Measurements from ENCODE around the gene CAPN9.
"Not testable (repeated sequence)": the region's sequence is repeated elsewhere in the genome, so short reads cannot be mapped to it uniquely, and the experiment has no call there.

Gene CAPN9, protein sequence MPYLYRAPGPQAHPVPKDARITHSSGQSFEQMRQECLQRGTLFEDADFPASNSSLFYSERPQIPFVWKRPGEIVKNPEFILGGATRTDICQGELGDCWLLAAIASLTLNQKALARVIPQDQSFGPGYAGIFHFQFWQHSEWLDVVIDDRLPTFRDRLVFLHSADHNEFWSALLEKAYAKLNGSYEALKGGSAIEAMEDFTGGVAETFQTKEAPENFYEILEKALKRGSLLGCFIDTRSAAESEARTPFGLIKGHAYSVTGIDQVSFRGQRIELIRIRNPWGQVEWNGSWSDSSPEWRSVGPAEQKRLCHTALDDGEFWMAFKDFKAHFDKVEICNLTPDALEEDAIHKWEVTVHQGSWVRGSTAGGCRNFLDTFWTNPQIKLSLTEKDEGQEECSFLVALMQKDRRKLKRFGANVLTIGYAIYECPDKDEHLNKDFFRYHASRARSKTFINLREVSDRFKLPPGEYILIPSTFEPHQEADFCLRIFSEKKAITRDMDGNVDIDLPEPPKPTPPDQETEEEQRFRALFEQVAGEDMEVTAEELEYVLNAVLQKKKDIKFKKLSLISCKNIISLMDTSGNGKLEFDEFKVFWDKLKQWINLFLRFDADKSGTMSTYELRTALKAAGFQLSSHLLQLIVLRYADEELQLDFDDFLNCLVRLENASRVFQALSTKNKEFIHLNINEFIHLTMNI

DNA sequence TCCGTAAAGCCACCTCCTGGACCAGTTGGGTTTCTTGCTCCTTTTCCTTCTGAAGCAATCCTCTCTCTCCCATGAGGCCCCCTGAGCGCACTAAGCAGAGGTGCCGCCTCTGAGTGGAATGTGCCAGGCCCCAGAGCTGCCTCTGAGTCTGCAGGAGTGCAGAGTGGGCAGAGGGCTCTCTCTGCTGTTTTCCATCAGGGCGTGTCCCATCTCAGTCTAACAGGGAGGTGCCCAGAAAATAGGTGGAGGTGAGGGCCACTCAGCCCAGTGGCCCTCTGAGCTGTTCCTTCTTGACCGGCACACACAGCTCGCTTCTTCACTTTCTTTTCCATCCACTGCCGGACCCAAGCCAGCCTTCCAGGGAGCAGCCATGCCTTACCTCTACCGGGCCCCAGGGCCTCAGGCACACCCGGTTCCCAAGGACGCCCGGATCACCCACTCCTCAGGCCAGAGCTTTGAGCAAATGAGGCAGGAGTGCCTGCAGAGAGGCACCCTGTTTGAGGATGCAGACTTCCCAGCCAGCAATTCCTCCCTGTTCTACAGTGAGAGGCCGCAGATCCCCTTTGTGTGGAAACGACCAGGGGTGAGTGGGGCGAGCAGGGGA, at the start of gene CAPN9:
Gene CAPN9 (plus strand): TSS at position 262 of the 604 bp plus-strand sequence. CDS start 109 bp downstream, at position 371.
- Mint-ChIP-seq H3K4me1 (no peaks in the 10 kb centered on the region), H3K36me3 (no peaks in the 10 kb centered on the region), H3K9me3 (no peaks in the 10 kb centered on the region), H3K4me3 (no peak within 1 kb of the TSS), H3K27ac (no peak within 1 kb of the TSS)
- DNase-seq (ENCODE audit: low spot score in 2 of 2) (no peak), ATAC-seq (no peak)

DNA sequence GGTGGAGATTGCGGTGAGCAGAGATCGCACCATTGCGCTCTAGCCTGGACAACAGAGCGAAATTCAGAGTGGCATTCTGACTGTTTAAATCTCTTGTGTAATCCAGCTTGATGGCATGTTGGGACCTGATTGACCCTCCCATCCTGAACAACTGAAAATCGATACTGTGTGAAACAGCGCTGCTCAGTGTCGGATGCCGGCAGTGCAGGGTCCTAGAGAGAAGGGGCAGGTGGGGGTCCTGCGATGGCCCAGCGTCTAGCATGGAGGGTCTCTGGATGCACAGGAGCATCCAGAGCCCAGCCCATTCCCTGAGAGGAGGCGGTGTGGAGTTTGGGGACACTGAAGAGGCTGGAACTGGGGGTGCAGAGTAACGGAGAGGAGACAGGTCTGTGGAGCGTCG, 49.1 kb upstream of the CAPN9 start:
- no peak overlapping the region for H3K4me3 Mint-ChIP-seq
- H3K9me3 Mint-ChIP-seq: no peaks in the 10 kb centered on the region
- peaks cover 10% of the 10 kb centered on the region for H3K4me1 Mint-ChIP-seq
- H3K36me3 Mint-ChIP-seq: peaks cover 12% of the 10 kb centered on the region
- no peak overlapping the region for H3K27ac Mint-ChIP-seq
- no peak for ATAC-seq
- no peak for DNase-seq (ENCODE audit: low spot score in 2 of 2)

DNA sequence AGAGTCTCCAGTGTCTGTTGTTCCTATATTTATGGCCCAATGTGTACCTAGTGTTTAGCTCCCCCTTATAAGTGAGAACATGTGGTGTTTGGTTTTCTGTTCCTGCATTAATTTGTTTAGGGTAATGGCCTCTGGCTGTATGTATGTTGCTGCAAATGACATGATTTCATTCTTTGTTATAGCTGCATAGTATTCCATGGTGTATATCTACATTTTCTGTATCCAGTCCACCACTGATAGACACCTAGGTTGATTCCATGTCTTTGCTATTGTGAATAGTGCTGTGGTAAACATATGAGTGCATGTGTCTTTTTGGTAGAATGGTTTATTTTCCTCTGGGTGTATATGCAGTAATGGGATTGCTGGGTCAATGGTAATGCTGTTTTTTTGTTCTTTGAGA, 48.2 kb upstream of the CAPN9 start:
- H3K4me1 Mint-ChIP-seq; ATAC-seq; H3K4me3 Mint-ChIP-seq; H3K9me3 Mint-ChIP-seq; H3K27ac Mint-ChIP-seq; DNase-seq (ENCODE audit: low spot score in 2 of 2); H3K36me3 Mint-ChIP-seq: not testable (repeated sequence)

DNA sequence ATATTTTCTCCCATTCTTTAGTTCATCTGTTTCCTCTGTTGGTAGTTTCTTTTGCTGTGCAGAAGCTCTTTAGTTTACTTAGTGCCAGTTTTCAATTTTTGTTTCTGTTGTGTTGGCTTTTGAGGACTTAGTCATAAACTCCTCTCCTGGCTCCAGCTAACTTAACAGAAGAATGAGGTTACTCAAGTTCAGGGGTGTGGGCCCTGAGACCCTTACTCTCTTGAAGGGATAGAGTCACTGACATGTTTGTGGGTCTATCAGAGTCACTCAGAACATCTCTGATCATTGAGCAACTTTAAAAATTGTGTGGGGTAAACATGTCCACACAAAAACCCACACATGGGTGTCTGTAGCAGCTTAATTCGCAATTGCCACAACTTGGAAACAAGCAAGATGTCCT, 47.5 kb upstream of the CAPN9 start:
- no peak for DNase-seq (ENCODE audit: low spot score in 2 of 2)
- Mint-ChIP-seq H3K27ac (no peak overlapping the region), H3K4me3 (no peak overlapping the region), H3K36me3 (no peaks in the 10 kb centered on the region), H3K4me1 (peaks cover 1% of the 10 kb centered on the region), H3K9me3 (no peaks in the 10 kb centered on the region)
- no peak for ATAC-seq

DNA sequence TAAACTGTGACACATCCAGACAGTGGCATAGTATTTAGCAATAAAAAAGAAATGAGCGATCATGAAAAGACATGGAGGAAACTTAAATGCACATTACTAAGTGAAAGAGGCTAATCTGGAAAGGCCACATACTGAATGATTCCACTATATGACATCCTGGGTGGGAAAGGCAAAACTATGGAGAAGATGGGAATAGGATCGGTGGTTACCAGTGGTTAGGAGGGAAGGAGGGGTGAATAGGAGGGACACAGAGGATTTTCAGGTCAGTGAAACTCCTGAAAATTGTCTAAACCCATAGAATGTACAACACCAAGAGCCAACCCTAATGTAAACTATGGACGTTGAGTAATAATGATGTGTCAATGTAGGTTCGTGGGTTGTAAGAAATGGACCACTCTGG, 47.1 kb upstream of the CAPN9 start:
- Mint-ChIP-seq H3K9me3 (no peaks in the 10 kb centered on the region), H3K27ac (no peak overlapping the region), H3K36me3 (no peaks in the 10 kb centered on the region), H3K4me3 (no peak overlapping the region), H3K4me1 (no peaks in the 10 kb centered on the region)
- DNase-seq (ENCODE audit: low spot score in 2 of 2) (no peak), ATAC-seq (no peak)

DNA sequence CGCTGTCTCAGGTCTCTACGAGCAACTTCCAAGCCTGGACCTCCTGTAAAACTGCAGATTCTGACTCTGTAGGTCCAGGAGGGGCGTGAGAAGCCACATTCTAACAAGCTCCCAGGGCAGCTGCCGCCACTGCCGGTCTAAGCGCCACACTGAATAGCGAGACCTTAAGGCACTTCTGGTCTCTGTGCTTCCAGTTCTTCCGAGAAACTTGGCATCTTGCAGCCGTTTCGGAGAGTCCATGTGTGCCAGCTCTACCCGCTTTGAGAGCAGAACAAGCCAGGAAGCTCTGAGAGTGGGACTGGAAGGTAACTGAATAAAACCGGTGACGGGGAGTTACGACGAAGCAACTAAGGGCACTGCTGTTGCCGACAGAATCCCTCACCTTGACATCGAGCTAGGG, 45.8 kb upstream of the CAPN9 start:
- Mint-ChIP-seq H3K4me1 (no peaks in the 10 kb centered on the region), H3K36me3 (no peaks in the 10 kb centered on the region), H3K4me3 (no peak overlapping the region), H3K27ac (no peak overlapping the region), H3K9me3 (no peaks in the 10 kb centered on the region)
- no peak for DNase-seq (ENCODE audit: low spot score in 2 of 2)
- no peak for ATAC-seq

DNA sequence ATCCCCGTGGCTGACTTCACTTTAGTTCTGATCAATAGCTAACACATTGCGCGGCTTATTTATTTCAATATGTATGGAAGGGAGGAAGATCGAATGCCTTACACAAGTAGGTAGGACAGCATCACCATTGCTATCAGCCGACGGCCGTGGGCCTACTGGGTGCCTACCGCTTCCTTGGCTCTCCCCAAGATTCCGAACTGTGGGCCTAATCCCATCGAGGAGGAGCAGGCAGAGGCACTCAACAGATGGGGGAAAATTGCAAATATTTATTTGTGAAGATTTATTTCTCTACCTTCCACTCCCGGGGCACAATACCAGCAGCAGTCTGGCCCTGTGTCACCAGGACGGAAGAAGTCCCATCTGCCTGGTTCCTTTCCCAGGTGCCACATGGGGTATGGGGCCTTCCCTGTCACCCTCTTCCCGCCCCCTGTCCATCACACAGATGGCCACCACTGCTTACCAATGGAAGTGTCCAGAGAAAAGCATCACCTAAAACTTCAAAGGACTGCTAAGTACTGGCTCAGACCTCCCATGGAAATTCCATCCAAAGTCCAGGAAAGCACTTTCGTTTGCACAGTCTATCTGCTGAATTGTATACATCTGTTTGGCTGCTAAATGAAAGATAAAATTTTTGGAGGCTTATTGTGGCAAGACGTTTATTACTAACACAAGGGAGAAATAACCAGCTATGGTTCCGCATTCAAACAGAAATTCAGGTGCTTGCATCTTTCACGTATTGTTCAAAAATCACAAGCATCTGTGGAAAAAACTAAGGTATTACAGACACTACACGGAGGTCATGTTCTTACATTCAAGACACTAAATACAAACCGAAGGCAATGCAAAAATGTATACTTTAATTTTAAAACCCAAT, 45.1 kb upstream of the CAPN9 start:
- H3K36me3 Mint-ChIP-seq: no peaks in the 10 kb centered on the region
- DNase-seq (ENCODE audit: low spot score in 2 of 2) (no peak), ATAC-seq (no peak)
- no peaks in the 10 kb centered on the region for H3K4me1 Mint-ChIP-seq
- H3K4me3 Mint-ChIP-seq: no peak overlapping the region
- no peak overlapping the region for H3K27ac Mint-ChIP-seq
- no peaks in the 10 kb centered on the region for H3K9me3 Mint-ChIP-seq

DNA sequence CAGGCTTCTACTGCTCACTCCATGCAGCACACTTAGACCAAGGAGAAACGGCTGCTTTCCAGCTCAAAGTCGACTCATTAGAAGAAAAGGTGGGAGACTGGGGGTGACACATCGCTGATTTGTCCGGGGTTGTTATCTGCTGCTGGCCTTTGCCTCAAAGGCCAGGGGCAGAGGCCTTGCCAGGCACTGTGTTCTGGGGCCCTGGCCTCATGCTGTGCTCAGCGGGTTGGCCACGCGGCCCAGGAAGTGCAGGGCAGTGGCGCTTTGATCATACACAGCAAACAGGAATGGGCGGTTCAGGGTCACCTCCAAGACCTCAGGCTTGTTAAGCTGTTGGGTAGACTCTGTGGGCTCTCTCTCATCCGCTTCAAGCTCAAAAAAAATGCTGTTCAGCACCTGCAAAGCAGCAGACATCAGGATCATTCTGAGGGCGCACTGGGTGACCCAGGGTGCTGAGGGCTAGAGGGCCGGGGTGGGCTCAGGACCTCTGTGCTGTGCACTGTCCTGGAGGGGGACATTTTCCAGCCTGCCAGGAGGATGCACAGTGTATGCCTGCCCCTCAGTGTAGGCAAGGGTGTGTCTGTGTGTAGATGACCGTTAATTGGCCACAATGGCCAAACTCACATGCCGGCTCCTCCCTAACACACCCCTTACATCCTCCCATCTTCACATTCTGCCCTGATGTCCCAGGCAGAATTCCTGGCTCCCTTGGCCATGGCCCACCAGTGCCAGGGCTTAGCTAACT, 44.1 kb upstream of the CAPN9 start:
- Mint-ChIP-seq H3K4me3 (no peak overlapping the region), H3K36me3 (no peaks in the 10 kb centered on the region), H3K9me3 (no peaks in the 10 kb centered on the region), H3K4me1 (peaks cover 7% of the 10 kb centered on the region), H3K27ac (no peak overlapping the region)
- DNase-seq (ENCODE audit: low spot score in 2 of 2) (no peak), ATAC-seq (peak; percentile 42)

DNA sequence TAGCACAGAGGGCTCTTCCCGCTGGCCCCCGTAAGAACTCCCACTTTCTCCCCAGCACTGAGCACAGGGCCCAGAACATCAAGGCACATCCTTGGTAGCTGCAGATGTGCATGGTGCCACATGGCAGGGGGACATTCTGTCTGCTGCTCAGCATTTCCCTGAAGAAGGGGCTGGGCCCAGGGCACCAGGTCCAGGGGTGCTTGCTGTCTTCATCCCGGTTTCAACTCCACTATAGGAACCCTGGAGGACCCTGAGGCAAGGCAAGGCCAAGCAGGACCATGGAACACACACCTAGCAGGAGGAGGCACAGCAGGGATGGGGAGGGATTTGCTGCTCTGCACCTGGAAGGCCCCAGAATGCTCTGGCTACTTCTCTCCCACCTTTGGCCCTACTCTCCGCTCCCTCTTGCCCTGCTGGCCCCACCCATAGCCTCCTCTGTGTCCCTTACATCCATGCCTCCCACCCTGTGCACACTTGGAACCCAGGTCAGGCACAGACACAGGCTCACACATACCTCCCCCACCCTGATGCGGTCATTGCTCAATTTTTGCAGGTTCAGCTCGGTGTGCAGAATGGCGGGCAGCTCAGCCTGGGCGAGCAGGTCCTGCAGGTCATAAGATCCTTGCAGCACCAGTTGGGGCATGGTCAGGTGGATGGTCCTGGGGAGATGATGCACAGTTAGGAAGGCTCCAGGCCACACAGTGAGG, 43.4 kb upstream of the CAPN9 start:
- H3K4me1 Mint-ChIP-seq: peaks cover 14% of the 10 kb centered on the region
- H3K4me3 Mint-ChIP-seq: no peak overlapping the region

DNA sequence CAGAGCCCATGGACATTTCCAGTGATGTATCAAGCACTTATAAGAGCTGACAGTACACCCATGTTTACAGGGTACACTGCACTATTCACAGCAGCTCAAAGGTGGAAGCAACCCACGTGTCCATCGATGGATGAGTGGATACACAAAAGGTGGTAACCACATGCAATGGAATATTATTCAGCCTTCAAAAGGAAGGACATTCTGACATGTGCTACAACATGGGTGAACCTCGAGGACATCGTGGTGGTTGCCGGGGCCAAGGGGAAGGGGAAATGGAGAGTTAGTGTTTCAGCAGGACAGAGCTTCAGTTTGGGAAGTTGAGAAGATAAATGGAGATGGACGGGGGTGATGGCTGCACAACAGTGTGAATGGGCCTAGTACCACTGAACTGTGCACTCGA, 42.4 kb upstream of the CAPN9 start:
- H3K36me3 Mint-ChIP-seq: no peaks in the 10 kb centered on the region
- H3K9me3 Mint-ChIP-seq: no peaks in the 10 kb centered on the region
- peaks cover 17% of the 10 kb centered on the region for H3K4me1 Mint-ChIP-seq
- ATAC-seq (no peak), DNase-seq (ENCODE audit: low spot score in 2 of 2) (no peak)
- no peak overlapping the region for H3K4me3 Mint-ChIP-seq
- H3K27ac Mint-ChIP-seq: no peak overlapping the region

More for the DNA sequence above, 43.4 kb upstream of the CAPN9 start:
- ATAC-seq: no peak
- Mint-ChIP-seq H3K36me3 (no peaks in the 10 kb centered on the region), H3K27ac (no peak overlapping the region), H3K9me3 (no peaks in the 10 kb centered on the region)
- DNase-seq (ENCODE audit: low spot score in 2 of 2): no peak

DNA sequence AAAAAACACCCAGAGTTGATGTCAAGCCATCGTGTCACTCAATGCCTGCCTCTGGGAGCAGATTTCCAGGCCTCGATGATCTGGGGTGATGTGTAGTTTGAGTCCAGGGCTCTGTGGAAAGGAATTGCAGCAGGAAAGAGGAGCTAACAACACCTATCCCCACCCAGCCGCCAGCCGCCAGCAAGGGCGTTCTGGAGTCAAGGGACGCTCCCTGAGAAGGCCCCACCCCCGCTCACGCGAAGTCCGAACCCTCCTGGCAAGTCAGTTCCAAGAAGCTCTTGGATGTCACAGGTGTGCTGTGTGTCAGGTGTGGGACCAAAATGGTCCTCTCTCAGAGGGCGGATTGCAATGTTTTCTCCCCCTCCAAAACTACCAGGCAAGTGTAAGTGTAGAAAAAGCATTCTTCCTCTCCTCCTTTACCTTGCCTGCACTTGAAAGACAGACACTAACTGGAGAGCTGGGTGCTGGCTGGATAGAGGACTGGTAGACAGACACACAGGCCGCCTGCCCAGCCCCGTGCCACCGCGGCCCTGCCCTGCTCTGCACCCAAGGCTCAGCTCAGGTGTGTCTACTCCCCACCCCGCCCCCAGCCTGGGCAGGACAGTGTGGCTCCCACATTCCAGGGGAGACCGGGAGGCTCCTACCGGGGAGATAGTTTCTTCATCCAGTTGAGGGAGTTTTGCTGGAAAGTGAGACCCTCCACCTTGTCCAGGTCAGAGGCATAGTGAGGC, 41.7 kb upstream of the CAPN9 start:
- DNase-seq (ENCODE audit: low spot score in 2 of 2) (no peak), ATAC-seq (no peak)
- Mint-ChIP-seq H3K27ac (no peak overlapping the region), H3K4me1 (peaks cover 17% of the 10 kb centered on the region), H3K36me3 (no peaks in the 10 kb centered on the region), H3K4me3 (no peak overlapping the region), H3K9me3 (no peaks in the 10 kb centered on the region)

DNA sequence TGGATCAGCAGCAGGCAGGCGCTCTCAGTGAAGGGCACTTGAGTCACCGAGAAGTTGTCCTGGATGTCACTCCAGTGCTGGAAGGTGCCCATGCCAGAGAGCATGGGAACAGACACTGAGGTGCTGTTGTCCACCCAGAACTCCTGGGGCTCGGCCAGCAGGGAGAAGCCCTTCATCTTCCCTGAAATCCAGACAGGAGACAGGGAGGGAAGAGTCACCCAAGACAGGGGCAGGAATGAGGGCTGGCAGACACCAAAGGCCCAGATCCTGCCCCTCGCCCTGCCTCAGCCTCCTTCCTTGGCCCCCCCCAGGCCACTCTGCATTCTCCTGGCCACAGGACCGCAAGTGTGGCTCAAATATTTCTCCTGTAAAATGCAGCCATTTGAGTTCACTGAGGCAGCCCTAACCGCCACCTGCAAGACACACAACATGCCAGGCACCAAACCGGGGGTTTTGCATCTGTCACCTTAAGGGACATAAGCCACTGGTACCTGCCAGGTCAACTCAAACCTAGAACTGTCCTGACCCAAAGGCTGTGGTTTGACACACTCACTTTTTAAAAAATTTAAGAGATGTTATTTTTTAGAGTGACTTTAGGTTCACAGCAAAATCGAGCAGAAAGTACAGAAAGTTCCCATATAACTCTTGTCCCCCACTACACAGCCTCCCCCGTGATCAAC, 41.0 kb upstream of the CAPN9 start:
- Mint-ChIP-seq H3K4me1 (peaks cover 17% of the 10 kb centered on the region), H3K4me3 (no peak overlapping the region), H3K36me3 (no peaks in the 10 kb centered on the region), H3K9me3 (no peaks in the 10 kb centered on the region), H3K27ac (no peak overlapping the region)
- DNase-seq (ENCODE audit: low spot score in 2 of 2) (no peak), ATAC-seq (no peak)

All from stimulated activated effector memory CD8-positive, alpha-beta T cell treated with anti-CD3 and anti-CD28 coated beads, Interleukin-12 subunit alpha, Interleukin-12 subunit beta, amount 100 ng/mL, for 72 hours (primary cell).